WTC11 (cell line): ENCODE results near the gene WEE1.

ENCODE experiments used
- USF2 ChIP-seq: sonication (generic); formaldehyde crosslinking; IDR thresholded peaks from 2 replicates; pipeline ENCODE4 v1.8.1; 2023; ENCODE audit warnings: mild to moderate bottlenecking, missing genetic modification reagents, moderate library complexity
- ZBTB43 ChIP-seq: sonication (generic); formaldehyde crosslinking; IDR thresholded peaks from 2 replicates; pipeline ENCODE4 v1.8.1; 2023; ENCODE audit warnings: mild to moderate bottlenecking, missing genetic modification reagents
- TF ChIP-seq, protein P1 (sequence below): sonication (generic); formaldehyde crosslinking; IDR thresholded peaks from 2 replicates; pipeline ENCODE4 v1.8.0; 2022; ENCODE audit warnings: mild to moderate bottlenecking, missing genetic modification reagents
- TF ChIP-seq, protein P2 (sequence below): sonication (generic); formaldehyde crosslinking; IDR thresholded peaks from 2 replicates; pipeline ENCODE4 v1.8.0; 2022; ENCODE audit warnings: missing genetic modification reagents

DNA sequence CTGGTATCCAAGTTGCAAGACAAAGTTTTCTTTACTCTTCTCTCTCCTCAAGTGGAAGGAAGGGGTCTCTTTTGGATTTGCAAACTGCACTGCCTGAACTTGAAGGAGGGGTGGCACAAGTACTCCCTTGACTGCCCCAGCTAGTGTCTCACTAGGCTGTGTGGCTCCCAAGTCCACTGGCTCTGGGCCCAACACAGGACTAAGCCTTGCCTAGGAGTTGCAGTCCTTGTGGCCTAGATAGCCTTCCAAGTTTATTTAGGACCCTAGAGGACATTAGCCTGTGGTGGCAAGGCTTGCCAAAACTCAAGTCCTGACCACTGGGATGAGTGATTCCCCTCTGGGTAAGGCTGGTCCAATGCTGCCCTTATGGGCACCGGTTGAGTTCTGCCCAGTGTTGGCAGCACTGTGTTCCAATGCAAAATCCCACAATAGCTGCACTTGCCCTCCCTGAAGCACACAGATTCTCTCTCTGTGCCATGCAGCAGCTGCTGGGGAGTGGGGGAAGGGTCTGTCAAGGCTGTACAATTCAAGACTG lies 10.2 kb upstream of the WEE1 start:
- TF ChIP-seq USF2 (CRISPR knock-in tag): no peak
- TF ChIP-seq, protein P1, sequence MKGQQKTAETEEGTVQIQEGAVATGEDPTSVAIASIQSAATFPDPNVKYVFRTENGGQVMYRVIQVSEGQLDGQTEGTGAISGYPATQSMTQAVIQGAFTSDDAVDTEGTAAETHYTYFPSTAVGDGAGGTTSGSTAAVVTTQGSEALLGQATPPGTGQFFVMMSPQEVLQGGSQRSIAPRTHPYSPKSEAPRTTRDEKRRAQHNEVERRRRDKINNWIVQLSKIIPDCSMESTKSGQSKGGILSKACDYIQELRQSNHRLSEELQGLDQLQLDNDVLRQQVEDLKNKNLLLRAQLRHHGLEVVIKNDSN (CRISPR knock-in tag): no peak
- TF ChIP-seq ZBTB43: no peak
- TF ChIP-seq, protein P2, sequence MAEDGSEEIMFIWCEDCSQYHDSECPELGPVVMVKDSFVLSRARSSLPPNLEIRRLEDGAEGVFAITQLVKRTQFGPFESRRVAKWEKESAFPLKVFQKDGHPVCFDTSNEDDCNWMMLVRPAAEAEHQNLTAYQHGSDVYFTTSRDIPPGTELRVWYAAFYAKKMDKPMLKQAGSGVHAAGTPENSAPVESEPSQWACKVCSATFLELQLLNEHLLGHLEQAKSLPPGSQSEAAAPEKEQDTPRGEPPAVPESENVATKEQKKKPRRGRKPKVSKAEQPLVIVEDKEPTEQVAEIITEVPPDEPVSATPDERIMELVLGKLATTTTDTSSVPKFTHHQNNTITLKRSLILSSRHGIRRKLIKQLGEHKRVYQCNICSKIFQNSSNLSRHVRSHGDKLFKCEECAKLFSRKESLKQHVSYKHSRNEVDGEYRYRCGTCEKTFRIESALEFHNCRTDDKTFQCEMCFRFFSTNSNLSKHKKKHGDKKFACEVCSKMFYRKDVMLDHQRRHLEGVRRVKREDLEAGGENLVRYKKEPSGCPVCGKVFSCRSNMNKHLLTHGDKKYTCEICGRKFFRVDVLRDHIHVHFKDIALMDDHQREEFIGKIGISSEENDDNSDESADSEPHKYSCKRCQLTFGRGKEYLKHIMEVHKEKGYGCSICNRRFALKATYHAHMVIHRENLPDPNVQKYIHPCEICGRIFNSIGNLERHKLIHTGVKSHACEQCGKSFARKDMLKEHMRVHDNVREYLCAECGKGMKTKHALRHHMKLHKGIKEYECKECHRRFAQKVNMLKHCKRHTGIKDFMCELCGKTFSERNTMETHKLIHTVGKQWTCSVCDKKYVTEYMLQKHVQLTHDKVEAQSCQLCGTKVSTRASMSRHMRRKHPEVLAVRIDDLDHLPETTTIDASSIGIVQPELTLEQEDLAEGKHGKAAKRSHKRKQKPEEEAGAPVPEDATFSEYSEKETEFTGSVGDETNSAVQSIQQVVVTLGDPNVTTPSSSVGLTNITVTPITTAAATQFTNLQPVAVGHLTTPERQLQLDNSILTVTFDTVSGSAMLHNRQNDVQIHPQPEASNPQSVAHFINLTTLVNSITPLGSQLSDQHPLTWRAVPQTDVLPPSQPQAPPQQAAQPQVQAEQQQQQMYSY: no peak
